ENCODE results near the gene MRPS6.

Gene MRPS6

GRCh38 chr21:34073032-34073748 is at the start of gene MRPS6, which contains the start of gene SLC5A3:
Gene MRPS6, plus strand, starts transcription at chr21:34073578. Its CDS starts 123 bp downstream, at chr21:34073701.
Gene SLC5A3, plus strand, starts transcription at chr21:34073578. Its CDS starts 21,621 bp downstream, at chr21:34095199.
- DNase-seq (ENCODE audit: low spot score) = peak; percentile 57

- no peak for DNase-seq (ENCODE audit: low spot score)
Observed at GRCh38 chr21:34023691-34024373, 49.5 kb upstream of the MRPS6 start.

GRCh38 chr21:34024374-34024693 is 49.0 kb upstream of the MRPS6 start:
- DNase-seq (ENCODE audit: low spot score) = no peak

- DNase-seq (ENCODE audit: low spot score) = no peak
Observed at GRCh38 chr21:34027721-34028461, 45.5 kb upstream of the MRPS6 start.

GRCh38 chr21:34029743-34030528 is 43.4 kb upstream of the MRPS6 start:
- DNase-seq (ENCODE audit: low spot score) = peak; percentile 34

GRCh38 chr21:34031835-34032370 is 41.5 kb upstream of the MRPS6 start:
- DNase-seq (ENCODE audit: low spot score) = no peak

GRCh38 chr21:34034369-34035014 is 38.9 kb upstream of the MRPS6 start:
- no peak for DNase-seq (ENCODE audit: low spot score)

- DNase-seq (ENCODE audit: low spot score) = no peak
Observed at GRCh38 chr21:34035619-34036354, 37.6 kb upstream of the MRPS6 start.

GRCh38 chr21:34037009-34037795 is 36.2 kb upstream of the MRPS6 start:
- DNase-seq (ENCODE audit: low spot score) = no peak

- no peak for DNase-seq (ENCODE audit: low spot score)
Observed at GRCh38 chr21:34039678-34040382, 33.5 kb upstream of the MRPS6 start.

GRCh38 chr21:34042735-34043134 is 30.6 kb upstream of the MRPS6 start:
- DNase-seq (ENCODE audit: low spot score) = no peak

GRCh38 chr21:34043333-34043732 is 30.0 kb upstream of the MRPS6 start:
- DNase-seq (ENCODE audit: low spot score) = no peak

GRCh38 chr21:34046917-34047316 is 26.5 kb upstream of the MRPS6 start:
- no peak for DNase-seq (ENCODE audit: low spot score)

GRCh38 chr21:34047835-34048234 is 25.5 kb upstream of the MRPS6 start:
- DNase-seq (ENCODE audit: low spot score) = no peak

GRCh38 chr21:34052171-34052570 is 21.2 kb upstream of the MRPS6 start:
- DNase-seq (ENCODE audit: low spot score) = no peak

- DNase-seq (ENCODE audit: low spot score) = no peak
Observed at GRCh38 chr21:34054259-34054658, 19.1 kb upstream of the MRPS6 start.

- DNase-seq (ENCODE audit: low spot score) = no peak
Observed at GRCh38 chr21:34055615-34056014, 17.8 kb upstream of the MRPS6 start.

GRCh38 chr21:34061983-34062382 is 11.4 kb upstream of the MRPS6 start:
- no peak for DNase-seq (ENCODE audit: low spot score)

- DNase-seq (ENCODE audit: low spot score) = no peak
Observed at GRCh38 chr21:34065027-34065426, 8.4 kb upstream of the MRPS6 start.
